Transverse colon (tissue), 3 donors: Measurements from ENCODE around the gene SYT13.

Experiments used
- EP300 ChIP-seq: sonication (generic); formaldehyde crosslinking; IDR thresholded peaks from one replicate; pipeline ENCODE4 v1.6.1; 2017; ENCODE audit warnings: antibody characterized with exemption, low read depth
- POLR2A ChIP-seq: fragments of 450-650 bp; IDR thresholded peaks from one replicate; pipeline ENCODE4 v1.6.1; 2016; ENCODE audit warnings: antibody characterized with exemption, mild to moderate bottlenecking, moderate library complexity
- TF ChIP-seq, protein P1 (sequence below), 5 experiments: fragments of 200-600 bp in 3 of 5; fragments of 450-650 bp in 2 of 5; sonication (generic) in 3 of 5; IDR thresholded peaks; 1 replicate in 2 of 5; 2 replicates in 3 of 5; pipeline ENCODE4 v1.5.1; 2016 to 2017; ENCODE audit warnings: antibody characterized with exemption in 5 of 5, inconsistent platforms in 3 of 5, mild to moderate bottlenecking in 2 of 5, moderate library complexity in 1 of 5

- TF ChIP-seq, protein P1, sequence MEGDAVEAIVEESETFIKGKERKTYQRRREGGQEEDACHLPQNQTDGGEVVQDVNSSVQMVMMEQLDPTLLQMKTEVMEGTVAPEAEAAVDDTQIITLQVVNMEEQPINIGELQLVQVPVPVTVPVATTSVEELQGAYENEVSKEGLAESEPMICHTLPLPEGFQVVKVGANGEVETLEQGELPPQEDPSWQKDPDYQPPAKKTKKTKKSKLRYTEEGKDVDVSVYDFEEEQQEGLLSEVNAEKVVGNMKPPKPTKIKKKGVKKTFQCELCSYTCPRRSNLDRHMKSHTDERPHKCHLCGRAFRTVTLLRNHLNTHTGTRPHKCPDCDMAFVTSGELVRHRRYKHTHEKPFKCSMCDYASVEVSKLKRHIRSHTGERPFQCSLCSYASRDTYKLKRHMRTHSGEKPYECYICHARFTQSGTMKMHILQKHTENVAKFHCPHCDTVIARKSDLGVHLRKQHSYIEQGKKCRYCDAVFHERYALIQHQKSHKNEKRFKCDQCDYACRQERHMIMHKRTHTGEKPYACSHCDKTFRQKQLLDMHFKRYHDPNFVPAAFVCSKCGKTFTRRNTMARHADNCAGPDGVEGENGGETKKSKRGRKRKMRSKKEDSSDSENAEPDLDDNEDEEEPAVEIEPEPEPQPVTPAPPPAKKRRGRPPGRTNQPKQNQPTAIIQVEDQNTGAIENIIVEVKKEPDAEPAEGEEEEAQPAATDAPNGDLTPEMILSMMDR (IDR thresholded peaks at IDR 0.05) = no peak
- TF ChIP-seq EP300 (no peak), POLR2A (no peak)
These were observed 36.1 kb upstream of the SYT13 start for GRCh38 chr11:45322111-45322705.
